Esophagus muscularis mucosa (tissue), 2 donors: ENCODE measurements around the gene AGXT.

Source experiments
- POLR2A ChIP-seq: fragments of 450-650 bp; IDR thresholded peaks from one replicate; pipeline ENCODE4 v1.6.1; 2017; ENCODE audit warnings: antibody characterized with exemption, moderate library complexity, mild to moderate bottlenecking, low read depth
- POLR2AphosphoS5 ChIP-seq, 2 donors: sonication (generic); formaldehyde crosslinking; IDR thresholded peaks; one replicate each; pipeline ENCODE4 v1.6.1; 2017; ENCODE audit warnings: antibody characterized with exemption in 2 of 2

DNA sequence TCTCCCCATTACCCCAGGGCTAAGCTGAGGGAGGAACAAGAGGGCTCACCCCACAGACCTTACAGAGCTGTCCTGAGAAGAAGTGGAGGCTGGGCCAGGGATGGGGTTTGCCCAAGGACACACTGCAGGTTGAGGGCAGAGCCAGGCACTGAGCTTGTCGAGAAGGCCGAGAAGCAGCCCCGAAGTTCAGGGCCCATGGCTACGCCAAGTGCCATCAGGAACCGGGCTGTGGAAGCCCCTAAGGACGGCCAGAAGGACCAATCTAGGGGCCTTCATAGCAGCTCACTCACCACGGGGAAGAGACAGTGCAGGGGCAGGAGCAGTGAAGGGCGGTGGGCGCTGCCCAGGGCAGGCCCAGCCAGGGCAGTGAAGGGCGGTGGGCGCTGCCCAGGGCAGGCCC, 18.6 kb upstream of the AGXT start:
- TF ChIP-seq POLR2A (no peak), POLR2AphosphoS5 (IDR thresholded peaks at IDR 0.05) (no peak)
